GM13977 (cell line): ENCODE results near the gene POLDIP2.

ENCODE experiments used
- DNase-seq: peaks from one replicate; pipeline ENCODE4 v3.0.0; 2012; ENCODE audit warnings: low spot score
- in situ Hi-C: fragments of 300-500 bp; cut with MboI; formaldehyde crosslinking; loops from one replicate; pipeline ENCODE4 v1.12.0; 2022; ENCODE audit warnings: low sequenced_read_pairs, low pct_unique_long_range_greater_than_20kb, mixed read lengths, inconsistent platforms; ENCODE audit not compliant: unreplicated experiment
- TF ChIP-seq, protein P1 (sequence below): IDR thresholded peaks from 2 replicates; pipeline ENCODE4 v1.5.1; 2012; ENCODE audit warnings: mild to moderate bottlenecking, control low read depth; ENCODE audit not compliant: insufficient read depth; ENCODE audit errors: extremely low read depth, missing control alignments

The POLDIP2 gene

GRCh38 chr17:28324267-28324745 lies 33.0 kb downstream of the POLDIP2 start:
- in situ Hi-C loops: no loop called here
- TF ChIP-seq, protein P1, sequence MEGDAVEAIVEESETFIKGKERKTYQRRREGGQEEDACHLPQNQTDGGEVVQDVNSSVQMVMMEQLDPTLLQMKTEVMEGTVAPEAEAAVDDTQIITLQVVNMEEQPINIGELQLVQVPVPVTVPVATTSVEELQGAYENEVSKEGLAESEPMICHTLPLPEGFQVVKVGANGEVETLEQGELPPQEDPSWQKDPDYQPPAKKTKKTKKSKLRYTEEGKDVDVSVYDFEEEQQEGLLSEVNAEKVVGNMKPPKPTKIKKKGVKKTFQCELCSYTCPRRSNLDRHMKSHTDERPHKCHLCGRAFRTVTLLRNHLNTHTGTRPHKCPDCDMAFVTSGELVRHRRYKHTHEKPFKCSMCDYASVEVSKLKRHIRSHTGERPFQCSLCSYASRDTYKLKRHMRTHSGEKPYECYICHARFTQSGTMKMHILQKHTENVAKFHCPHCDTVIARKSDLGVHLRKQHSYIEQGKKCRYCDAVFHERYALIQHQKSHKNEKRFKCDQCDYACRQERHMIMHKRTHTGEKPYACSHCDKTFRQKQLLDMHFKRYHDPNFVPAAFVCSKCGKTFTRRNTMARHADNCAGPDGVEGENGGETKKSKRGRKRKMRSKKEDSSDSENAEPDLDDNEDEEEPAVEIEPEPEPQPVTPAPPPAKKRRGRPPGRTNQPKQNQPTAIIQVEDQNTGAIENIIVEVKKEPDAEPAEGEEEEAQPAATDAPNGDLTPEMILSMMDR: no peak
- DNase-seq: no peak

DNA sequence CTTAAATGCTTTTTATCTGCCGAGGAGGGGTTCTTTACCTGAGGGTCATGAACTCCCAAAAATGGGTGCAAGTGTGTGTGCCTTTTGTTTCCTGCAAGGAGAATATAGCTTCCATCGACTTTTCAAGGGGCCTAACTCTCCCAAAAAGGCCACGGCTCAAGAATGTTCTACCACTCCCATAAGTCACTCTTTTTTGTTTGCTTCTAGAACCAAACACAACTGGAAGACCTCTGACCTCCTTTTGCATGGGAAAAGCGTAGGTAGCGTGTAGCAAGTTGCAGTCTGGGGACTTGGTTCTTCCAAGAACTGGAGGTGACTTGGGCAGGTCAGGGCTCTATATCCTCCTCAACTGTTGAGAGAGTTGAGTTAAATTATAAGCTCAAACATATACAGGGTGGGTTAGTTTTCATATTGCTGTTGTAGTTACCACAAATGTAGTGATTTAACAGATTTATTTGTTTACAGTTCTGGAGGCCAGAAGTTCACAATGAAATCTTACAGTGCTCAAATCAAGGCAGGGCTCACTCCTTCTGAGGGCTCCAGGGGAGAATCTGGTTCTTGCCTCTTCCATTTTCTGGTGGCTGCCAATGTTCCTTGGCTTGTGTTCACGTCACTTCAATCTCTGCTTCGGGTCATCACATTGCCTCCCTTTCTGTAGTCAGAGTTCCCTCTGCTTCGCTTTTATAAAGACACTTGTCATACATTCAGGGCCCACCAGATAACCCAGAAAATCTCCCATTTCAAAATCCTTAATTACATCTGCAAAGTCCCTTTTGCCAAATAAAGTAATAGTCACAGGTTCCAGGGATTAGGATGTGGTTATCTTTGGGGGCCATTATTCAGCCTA lies 36.9 kb downstream of the POLDIP2 start:
- no peak for DNase-seq
- in situ Hi-C loops: no loop called here

GRCh38 chr17:28319598-28319935 lies 37.8 kb downstream of the POLDIP2 start:
- DNase-seq: no peak
- in situ Hi-C loops: no loop called here
- TF ChIP-seq, protein P1: no peak

More for the DNA sequence above, 36.9 kb downstream of the POLDIP2 start:
- TF ChIP-seq, protein P1: no peak

DNA sequence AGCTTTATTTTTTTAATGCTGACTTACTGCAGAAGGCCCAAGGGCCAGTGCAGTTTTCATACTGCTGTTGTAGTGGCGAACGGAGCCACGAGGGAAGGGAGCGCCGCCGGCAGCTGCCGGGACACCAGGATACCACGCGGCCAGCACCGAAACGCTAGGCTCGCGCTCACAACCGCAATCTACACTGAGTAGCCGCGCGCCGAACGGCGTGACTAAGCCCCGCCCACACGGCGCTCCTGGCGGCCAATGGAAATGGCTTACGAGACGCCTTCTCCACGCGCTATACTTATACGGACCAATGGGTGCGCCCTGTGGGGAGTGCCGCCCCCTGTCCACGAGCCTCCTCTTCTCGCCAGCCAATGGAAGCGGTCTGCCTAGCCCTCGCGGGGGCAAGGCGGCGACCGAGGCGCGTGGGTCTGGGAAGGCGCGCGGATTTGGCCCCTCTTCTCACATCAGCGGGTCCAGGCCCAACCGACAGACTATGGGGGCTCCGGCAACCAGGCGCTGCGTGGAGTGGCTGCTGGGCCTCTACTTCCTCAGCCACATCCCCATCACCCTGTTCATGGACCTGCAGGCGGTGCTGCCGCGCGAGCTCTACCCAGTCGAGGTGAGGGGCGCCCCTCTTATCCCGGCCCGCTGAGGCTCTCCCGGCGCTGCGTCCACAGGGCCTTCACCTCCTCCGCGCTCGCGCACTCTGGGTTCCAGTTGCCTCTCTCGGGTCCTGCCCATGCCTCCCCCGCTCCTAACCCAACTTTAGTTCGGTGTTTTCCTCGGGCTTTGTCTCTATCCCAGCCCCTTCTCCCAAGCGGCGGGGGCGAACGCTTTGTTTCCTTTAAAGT lies 38.3 kb downstream of the POLDIP2 start, which contains the start of gene TMEM97:
TMEM97 (plus strand) TSS at position 442 of the 839 bp plus-strand sequence; CDS start at position 482, 40 bp downstream.
- in situ Hi-C loops: no loop called here

GRCh38 chr17:28317966-28318758 lies 39.2 kb downstream of the POLDIP2 start:
- no peak for DNase-seq
- in situ Hi-C loops: no loop called here
- TF ChIP-seq, protein P1: no peak

More for the DNA sequence above, 38.3 kb downstream of the POLDIP2 start, which contains the start of gene TMEM97:
- TF ChIP-seq, protein P1: peak; percentile 1
- peak; percentile 96 for DNase-seq
